ENCODE measurements around the gene ADAM23.

GRCh38 chr2:206597717-206598218, 154.4 kb downstream of the ADAM23 start:
- TF ChIP-seq POLR2A (IDR thresholded peaks at IDR 0.05): no peak
- TF ChIP-seq, protein P1, sequence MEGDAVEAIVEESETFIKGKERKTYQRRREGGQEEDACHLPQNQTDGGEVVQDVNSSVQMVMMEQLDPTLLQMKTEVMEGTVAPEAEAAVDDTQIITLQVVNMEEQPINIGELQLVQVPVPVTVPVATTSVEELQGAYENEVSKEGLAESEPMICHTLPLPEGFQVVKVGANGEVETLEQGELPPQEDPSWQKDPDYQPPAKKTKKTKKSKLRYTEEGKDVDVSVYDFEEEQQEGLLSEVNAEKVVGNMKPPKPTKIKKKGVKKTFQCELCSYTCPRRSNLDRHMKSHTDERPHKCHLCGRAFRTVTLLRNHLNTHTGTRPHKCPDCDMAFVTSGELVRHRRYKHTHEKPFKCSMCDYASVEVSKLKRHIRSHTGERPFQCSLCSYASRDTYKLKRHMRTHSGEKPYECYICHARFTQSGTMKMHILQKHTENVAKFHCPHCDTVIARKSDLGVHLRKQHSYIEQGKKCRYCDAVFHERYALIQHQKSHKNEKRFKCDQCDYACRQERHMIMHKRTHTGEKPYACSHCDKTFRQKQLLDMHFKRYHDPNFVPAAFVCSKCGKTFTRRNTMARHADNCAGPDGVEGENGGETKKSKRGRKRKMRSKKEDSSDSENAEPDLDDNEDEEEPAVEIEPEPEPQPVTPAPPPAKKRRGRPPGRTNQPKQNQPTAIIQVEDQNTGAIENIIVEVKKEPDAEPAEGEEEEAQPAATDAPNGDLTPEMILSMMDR (IDR thresholded peaks at IDR 0.05): no peak

Data from body of pancreas (tissue), 4 donors.